Fibroblast of mammary gland (primary cell): ENCODE results near the gene IGSF21.

Experiments
- DNase-seq: peaks from one replicate; pipeline ENCODE4 v3.0.0-alpha.2; 2010; ENCODE audit warnings: low read depth
- H3K4me3 ChIP-seq: 2 replicates; pipeline ENCODE4 v1.5.1; 2011; ENCODE audit warnings: low read depth, mild to moderate bottlenecking, low read length, moderate library complexity; ENCODE audit not compliant: control insufficient read depth
- TF ChIP-seq, protein P1 (sequence below): conservative IDR thresholded peaks from 2 replicates; pipeline ENCODE4 v1.5.1; 2011; ENCODE audit warnings: low read depth, low read length, inconsistent platforms; ENCODE audit not compliant: control insufficient read depth, insufficient read depth

Gene IGSF21

DNA sequence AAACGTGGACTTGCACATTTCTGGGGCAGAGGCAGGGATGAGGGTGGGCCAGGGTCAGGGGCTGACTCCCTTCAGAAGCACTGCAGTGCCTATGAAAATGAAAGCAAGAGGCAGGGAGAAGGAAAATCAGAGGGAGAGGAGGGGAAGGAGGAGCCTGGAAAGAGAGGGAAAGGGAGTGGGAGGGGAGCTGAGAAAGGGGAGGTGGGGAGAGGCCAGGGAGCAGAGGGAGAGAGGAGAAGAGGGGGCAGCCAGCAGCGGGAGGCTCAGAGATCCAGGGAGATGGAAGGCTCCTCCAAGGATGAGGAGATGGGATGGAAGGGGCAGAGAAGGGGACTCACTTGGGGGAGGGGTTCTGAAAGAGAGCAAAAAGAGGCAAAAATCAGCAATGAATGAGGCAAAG, 276.9 kb downstream of the IGSF21 start:
- no peak overlapping the region for H3K4me3 ChIP-seq
- no peak for DNase-seq
- TF ChIP-seq, protein P1, sequence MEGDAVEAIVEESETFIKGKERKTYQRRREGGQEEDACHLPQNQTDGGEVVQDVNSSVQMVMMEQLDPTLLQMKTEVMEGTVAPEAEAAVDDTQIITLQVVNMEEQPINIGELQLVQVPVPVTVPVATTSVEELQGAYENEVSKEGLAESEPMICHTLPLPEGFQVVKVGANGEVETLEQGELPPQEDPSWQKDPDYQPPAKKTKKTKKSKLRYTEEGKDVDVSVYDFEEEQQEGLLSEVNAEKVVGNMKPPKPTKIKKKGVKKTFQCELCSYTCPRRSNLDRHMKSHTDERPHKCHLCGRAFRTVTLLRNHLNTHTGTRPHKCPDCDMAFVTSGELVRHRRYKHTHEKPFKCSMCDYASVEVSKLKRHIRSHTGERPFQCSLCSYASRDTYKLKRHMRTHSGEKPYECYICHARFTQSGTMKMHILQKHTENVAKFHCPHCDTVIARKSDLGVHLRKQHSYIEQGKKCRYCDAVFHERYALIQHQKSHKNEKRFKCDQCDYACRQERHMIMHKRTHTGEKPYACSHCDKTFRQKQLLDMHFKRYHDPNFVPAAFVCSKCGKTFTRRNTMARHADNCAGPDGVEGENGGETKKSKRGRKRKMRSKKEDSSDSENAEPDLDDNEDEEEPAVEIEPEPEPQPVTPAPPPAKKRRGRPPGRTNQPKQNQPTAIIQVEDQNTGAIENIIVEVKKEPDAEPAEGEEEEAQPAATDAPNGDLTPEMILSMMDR = no peak

DNA sequence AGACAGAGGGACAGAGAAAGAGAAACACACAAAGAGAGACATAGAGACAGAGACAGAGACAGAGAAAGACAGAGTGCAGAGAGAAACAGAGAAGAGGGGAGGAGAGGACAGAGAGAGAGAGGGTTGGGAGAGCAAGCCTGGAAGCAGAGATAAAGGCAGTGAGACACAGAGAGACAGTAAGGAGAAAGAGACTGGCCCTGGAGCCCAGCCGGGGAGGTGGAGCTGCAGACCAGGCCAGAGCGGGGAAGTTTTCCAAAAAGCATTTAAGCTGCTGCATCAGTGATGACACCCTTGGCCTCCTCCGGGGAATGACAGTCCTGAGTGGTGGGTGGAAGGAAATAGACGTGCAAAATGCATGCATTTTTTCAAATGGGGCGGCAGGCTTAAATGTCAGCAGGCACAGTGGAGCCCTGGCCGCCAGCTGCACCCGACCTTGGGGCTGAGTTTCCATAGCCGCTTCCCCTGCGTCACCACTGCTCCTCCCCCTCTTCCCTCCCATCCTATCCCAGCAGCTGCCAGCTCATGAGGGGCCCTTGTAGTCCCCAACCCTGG, 277.7 kb downstream of the IGSF21 start:
- DNase-seq = no peak
- TF ChIP-seq, protein P1 = no peak
- no peak overlapping the region for H3K4me3 ChIP-seq

DNA sequence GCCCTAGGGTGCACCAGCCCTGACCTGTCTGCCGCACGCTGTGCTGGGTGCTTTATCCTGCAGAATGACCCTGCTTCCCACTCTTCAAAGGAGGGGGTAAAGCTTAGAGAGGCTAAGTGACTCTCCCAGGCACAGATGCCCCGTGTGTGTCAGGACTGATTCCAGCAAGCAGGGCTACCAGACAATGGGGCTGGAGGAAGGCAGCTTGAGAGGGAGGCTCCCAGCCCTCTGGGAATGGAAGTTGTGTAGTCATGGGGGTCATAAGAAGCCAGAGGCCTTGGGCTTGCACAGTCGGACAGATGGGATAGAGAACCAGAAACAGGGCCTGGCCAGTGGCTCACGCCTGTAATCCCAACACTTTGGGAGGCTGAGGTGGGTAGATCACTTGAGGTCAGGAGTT, 279.0 kb downstream of the IGSF21 start:
- TF ChIP-seq, protein P1 = no peak
- no peak for DNase-seq
- H3K4me3 ChIP-seq = no peak overlapping the region

DNA sequence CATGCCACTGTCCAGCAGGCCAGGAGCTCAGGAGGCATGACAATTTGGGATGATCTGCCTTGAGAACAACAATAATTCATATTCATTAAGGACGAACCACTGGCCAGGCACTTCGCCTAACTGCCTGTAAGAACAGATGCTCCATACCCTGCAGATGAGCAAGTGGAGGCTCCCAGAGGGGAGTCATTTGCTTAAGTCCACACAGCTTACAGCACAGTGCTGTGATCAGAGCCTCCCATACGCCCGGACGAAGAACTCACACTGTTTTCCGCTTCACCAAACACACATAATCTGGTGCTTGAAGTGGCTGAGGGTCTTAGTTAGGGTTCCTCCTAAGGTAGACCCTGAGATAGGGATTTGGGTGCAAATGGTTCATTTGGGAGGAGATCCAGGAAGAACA, 279.7 kb downstream of the IGSF21 start:
- no peak for DNase-seq
- TF ChIP-seq, protein P1 = no peak
- no peak overlapping the region for H3K4me3 ChIP-seq

DNA sequence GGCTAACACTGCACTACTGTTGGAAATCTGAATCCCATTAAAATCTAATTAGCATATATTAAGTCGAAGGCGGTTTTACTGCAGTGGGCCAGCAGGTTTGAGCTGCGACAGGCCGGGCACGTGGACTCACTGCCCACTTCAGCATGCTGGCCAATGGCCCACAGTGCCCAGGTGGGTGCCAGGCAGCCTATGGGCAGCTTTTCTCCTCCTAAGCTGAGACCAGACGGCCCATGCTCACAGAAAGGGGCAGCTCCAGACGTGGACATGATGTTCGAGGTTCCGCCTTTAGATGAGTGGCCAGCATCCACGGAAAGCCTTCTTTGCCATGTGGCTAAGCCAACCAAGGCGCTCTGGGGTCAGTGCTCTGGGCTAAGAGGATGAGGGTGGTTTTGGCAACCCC, 283.4 kb downstream of the IGSF21 start:
- TF ChIP-seq, protein P1 = no peak
- H3K4me3 ChIP-seq = no peak overlapping the region
- no peak for DNase-seq

DNA sequence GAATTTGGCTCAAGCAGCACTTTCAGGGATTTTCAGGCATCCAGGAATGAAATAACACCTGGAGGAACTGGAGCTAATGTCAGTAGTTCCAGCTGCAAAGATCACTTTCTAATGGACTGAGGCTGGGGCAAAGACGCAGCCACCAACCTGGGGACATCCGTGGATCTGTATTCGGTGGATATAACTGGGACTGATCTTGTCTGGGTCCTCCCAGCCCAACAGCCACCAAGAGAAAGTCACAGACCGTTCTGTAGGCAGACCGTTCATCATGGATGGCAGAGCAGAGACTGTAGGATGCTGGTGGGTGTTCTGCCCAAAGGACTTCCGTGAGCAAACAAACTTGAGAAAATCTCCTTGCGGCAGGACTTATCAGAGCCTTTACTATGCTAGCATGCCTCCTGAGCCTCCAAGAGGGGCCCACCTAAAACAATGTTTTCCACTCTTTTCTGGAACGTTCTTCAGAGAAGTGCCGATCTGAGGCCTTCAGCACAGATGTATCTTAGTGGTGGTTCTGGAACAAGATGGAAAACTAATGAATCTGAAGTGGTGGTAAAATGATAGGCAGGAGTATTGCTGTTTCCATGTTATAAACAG, 287.1 kb downstream of the IGSF21 start:
- DNase-seq = no peak
- H3K4me3 ChIP-seq = no peak overlapping the region
- TF ChIP-seq, protein P1 = no peak
